HPDE6-E6E7 (cell line): ENCODE measurements around the gene CPN2.

Source experiments
- DNase-seq: peaks from one replicate; pipeline ENCODE4 v3.0.0; 2011; ENCODE audit warnings: missing footprints; ENCODE audit errors: extremely low spot score

CPN2 gene

GRCh38 chr3:194328942-194329582, 22.1 kb downstream of the CPN2 start:
- no peak for DNase-seq

- peak; percentile 89 for DNase-seq
Observed at GRCh38 chr3:194328053-194328657, 23.0 kb downstream of the CPN2 start.

- DNase-seq, result no peak
Observed at GRCh38 chr3:194327218-194328052, 23.7 kb downstream of the CPN2 start.

GRCh38 chr3:194326968-194327217, 24.2 kb downstream of the CPN2 start:
- DNase-seq, result no peak

GRCh38 chr3:194326192-194326967, 24.7 kb downstream of the CPN2 start:
- no peak for DNase-seq

GRCh38 chr3:194325424-194326153, 25.5 kb downstream of the CPN2 start:
- DNase-seq, result no peak

- DNase-seq, result no peak
Observed at GRCh38 chr3:194324823-194325327, 26.3 kb downstream of the CPN2 start.

- peak; percentile 69 for DNase-seq
Observed at GRCh38 chr3:194323785-194324735, 27.1 kb downstream of the CPN2 start.

- DNase-seq, result peak; percentile 89
Observed at GRCh38 chr3:194322678-194323211, 28.4 kb downstream of the CPN2 start.

- DNase-seq, result no peak
Observed at GRCh38 chr3:194321693-194322640, 29.2 kb downstream of the CPN2 start.

- DNase-seq, result no peak
Observed at GRCh38 chr3:194320744-194321243, 30.3 kb downstream of the CPN2 start.

- no peak for DNase-seq
Observed at GRCh38 chr3:194320100-194320499, 31.0 kb downstream of the CPN2 start.

GRCh38 chr3:194318511-194319161, 32.5 kb downstream of the CPN2 start:
- no peak for DNase-seq

GRCh38 chr3:194316918-194317317, 34.2 kb downstream of the CPN2 start:
- no peak for DNase-seq

GRCh38 chr3:194315965-194316361, 35.2 kb downstream of the CPN2 start:
- DNase-seq, result no peak

GRCh38 chr3:194315088-194315964, 35.8 kb downstream of the CPN2 start:
- peak; percentile 70 for DNase-seq
